NT2/D1 (cell line): ENCODE data around the gene GGA2.

Source experiments
- SUZ12 ChIP-seq: IDR thresholded peaks from 2 replicates; pipeline ENCODE4 v1.6.1; 2011; ENCODE audit not compliant: insufficient read length, insufficient read depth; ENCODE audit errors: extremely low read depth
- YY1 ChIP-seq: IDR thresholded peaks from 2 replicates; pipeline ENCODE4 v1.6.1; 2011; ENCODE audit not compliant: insufficient read length, insufficient read depth
- ZNF274 ChIP-seq: IDR thresholded peaks from 2 replicates; pipeline ENCODE4 v1.6.1; 2011; ENCODE audit warnings: mild to moderate bottlenecking, low read depth, low read length

DNA sequence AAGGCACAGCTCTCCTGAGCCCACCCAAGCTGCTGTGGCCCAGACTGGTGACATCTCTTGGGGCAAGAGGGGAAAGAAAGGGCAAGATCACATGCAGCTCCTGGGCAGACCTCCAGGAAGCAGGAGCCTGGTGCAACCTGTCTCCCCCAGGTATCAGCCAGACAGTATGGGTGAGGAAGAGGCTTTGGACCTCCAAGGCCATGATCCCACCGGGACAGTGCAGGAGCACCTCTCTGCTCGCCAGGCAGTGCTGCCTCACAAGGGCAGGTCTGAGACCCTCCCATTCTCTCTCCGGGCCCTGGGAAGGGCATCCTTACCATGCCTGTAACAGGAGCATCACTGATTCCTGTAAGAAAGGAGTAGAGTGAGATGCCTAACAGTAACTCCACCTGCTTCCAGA lies 31.7 kb downstream of the GGA2 start:
- TF ChIP-seq ZNF274 = no peak
- no peak for TF ChIP-seq SUZ12
- TF ChIP-seq YY1 = no peak
